GM19025 (cell line): ENCODE results near the gene SMIM45.

Source experiments
- ATAC-seq: cut with Tn5 transposase; IDR thresholded peaks from one replicate; pipeline ENCODE4 v1.9.1; 2021; ENCODE audit warnings: mild to moderate bottlenecking, low read depth, moderate library complexity; ENCODE audit not compliant: unreplicated experiment

The SMIM45 gene

DNA sequence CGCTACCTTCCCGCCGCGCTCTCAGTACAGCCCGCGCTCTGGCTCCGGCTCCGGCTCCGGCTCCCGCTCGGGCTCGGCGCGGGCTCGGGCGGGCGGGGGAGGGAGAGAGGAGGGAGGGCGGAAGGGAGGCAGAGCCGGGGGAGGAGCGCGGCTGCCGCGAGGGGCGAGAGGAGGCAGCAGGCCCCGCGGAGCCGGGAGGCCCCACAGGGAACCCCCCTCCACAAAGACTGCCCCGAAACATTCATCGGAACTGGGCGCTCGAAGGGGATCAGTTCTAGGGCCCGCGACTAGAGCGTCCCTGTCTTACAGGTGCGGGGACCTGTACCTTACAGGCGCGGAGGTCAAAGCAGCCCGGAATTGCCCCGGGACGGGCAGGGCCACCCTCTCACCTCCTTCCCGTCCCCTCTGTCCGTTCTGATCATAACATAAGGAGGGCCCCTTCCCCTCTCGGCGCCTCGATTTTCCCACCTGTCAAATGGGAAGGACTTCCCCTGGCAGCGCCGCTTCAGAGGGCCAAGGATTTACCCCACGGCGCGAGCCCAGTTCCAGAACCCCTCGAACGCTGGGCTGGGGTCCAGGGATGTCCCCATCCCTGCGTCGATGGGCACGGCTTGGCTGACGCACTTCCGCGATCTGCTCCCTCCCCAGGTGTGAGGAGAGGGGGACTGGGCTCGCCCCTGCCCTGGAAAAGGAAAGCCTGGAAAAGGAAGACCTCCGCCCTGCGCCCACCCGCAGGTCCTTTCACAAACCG, 36.7 kb upstream of the SMIM45 start, which contains the start of gene SHISA8:
Gene SHISA8, minus strand, starts transcription at position 40 of the 751 bp plus-strand sequence. CDS start 407 bp downstream, outside the sequence.
- ATAC-seq: no peak

DNA sequence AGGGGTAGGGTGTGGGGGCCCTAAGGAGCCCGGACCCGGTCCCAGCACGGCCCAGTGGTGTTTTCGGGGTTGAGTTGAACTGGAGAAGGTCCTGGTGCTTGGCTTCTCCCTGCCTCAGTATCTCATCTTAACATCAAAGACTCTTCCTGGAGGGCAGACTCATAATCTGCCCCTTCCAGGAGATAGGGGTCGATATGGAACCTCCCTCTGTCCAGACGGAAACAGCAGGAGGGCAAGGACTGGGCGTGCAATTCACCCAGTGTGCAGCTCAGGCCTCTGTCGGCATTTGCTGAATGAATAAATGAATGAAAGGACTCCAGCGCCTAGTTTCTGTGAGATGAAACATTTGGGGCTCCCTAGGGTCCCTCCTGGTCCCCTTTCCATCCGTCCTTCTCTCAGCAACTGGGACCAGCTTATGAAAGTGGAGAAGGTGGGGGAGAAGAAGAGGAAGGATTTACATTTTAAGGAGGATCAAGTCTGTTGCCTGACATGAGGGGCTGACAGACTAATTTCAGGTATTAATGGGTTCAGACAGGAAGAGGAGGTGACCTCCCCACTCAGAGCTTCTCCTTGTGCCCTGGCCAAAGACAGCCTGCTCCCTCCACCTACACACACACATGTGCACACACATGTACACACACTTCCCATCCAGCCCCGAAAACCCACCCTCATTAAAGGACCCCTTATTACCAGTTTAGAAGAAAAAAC, 36.0 kb upstream of the SMIM45 start:
- ATAC-seq: no peak

- no peak for ATAC-seq
These were observed 35.1 kb upstream of the SMIM45 start for GRCh38 chr22:41916745-41917358.

GRCh38 chr22:41917375-41917902, 34.5 kb upstream of the SMIM45 start:
- ATAC-seq: no peak

DNA sequence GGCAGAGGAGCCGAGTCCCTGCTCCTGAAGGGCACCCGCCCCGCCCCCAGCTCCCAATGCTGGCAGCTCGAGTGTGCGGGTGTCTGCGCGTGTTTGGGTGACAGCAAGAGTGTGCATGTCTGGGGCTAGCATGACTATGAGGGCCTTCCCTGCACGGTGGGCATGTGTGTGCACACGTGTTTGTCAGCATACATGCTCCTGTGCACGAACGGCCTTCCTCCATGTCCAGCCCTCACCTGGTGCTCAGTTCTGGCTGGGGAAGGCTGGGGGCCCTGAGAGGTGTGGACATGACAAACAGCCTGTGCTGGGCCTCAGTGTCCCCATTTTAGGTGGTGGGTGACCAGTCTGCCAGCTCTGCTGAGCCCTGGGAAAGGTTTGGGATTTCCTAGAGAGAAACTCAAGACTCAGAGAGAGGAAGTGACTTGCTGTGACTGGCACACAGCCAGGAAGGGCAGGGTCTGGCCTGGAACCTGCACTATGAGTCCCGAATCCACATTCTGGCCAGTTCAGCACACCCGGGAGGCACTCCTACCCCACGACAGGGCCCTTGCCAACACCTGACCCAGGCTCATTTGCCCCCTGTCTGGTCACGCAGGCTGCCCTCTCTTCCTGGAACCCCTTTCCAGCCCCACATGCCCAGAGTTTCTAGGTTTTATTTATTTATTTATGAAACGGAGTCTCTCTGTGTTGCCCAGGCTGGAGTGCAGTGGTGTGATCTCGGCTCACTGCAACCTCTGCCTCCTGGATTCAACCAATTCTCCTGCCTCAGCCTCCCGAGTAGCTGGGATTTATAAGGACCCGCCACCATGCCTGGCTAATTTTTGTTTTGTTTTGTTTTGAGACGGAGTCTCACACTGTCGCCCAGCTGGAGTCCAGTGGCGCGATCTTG, 33.8 kb upstream of the SMIM45 start:
- no peak for ATAC-seq

DNA sequence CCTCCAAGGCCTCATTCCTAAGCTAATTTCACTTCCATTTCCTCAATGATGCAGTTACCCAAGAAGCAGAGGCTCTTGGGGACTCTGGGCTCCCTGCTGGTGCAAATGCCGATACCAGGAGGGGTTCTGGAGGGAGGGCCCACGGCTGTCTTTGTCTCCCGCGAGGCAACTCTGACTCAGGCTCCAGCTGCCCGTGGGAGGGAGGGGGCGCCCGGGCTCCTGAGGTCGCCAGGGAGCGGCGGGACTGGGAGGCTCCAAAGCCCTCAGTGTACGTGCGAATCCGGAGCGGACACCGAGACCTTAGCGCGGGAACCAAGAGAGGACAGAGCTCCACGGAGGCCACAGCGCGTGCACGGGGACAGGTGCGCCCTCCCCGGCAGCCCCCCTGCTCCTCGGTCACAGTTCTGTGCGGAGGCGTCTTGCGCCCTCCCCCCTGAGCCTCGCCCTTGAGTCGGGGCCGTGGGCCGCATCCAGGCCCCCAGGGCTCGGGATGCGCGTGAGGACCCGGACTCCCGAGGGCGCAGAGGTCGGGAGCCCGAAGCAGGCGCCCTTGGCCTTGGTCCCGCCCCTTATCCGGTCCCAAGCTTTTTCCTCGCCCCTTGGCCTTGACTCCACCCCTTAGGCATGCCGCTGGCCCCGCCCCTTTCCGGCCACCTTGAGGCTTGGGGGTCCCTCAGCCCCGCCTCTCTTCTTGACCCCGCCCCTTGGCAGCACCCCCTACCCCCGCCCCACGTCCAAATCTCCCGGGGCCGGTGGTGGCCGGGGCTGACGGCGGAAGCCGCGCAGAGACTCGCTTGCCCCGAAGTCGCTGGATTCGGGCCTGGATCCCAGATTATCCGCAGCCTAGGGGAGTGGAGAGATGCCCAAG, 32.4 kb upstream of the SMIM45 start:
- ATAC-seq: peak; percentile 49

GRCh38 chr22:41920271-41920976, 31.5 kb upstream of the SMIM45 start:
- peak; percentile 22 for ATAC-seq

GRCh38 chr22:41922328-41922727, 29.6 kb upstream of the SMIM45 start:
- no peak for ATAC-seq

DNA sequence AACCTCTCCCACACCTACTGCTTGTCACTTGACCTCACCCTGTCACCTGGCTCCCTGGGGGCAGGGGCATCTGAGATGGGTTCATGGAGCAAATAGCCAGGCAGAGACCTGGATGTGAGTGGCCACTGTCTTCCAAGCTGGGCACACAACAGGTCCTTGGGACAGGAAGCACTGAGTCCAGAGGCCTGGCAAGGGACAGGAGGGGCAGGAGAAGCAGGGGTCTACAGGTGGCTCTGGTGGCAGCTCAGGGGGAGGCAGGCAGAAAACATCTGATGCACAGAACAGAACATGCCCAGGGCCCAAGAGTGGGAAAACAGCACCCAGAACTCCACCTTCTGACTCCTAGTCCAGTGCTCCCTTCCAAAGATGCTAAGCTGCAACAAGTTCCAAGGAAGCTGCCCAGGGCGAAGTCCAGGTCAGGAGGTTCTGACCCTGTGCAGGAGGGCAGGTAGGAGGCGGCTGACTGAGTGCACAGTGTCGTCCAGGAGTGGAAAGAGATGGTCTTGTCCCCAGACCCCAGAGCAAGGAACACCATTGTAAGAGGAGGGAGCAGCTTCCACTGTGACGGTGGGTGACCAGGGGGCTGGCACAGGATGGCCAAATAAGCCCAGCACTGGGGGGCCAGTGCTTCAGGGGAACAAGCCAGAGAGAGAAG, 28.9 kb upstream of the SMIM45 start:
- no peak for ATAC-seq

DNA sequence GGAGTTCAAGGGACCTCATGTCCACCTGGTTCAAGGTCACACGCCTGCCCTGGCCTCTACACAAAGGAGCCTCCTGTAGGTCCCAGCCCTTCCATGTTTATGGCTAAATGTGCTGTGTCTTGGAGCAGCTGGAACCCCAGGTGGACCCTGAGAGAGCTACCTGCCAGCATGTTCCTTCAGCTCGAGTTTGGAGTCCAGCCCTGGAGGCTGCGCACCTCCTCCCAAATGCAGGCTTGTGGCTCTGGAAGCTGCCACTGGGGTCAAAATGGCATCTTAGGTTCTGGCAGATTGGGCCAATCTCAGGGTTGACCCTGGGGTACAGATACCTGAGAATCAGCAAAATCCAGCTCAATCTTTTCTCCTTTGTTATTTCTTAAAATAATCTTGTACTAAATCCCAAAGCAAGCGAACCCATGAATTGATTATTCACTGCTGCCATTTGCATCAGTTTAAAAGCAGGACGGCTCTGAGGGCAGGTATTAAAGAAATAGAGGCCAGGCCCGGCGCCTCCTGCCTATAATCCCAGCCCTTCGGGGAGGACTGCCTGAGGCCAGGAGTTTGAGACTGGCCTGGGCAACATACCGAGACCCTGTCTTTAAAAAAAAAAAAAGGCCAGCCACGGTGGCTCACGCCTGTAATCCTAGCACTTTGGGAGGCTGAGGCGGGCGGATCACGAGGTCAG, 28.2 kb upstream of the SMIM45 start:
- no peak for ATAC-seq

DNA sequence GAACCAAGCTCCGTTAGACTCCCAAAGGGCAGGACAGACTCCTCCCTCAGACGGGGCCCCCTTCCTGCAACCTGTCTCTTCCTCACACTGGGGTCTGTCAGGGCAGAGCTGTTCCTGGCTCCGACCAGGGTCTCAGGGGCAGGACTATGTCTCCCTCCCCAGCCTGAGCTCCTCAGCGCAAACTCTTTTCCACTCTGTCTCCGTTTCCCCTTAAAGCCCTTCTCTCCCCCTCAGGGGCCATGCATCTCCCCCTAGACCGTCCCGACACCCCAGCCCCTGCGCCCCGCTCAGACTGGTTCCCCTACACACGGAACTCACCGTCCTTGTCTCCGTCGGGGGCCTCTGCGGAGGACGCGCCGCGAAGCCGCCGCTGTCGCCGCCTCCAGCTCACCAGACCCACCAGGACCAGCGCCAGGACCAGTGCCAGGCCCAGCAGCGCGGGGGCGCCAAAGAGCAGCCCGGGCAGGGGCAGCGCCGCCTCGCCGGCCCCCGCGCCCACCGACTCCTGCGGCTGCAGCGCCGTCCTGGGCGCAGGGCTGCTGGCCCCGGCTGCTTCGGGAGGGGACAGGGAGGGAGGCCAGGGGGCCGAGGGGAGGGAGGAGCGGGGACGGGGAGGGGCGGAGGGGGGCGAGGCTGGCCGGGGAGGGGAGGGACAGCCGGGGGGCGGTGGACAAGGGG, 26.0 kb upstream of the SMIM45 start:
- ATAC-seq: peak; percentile 31

DNA sequence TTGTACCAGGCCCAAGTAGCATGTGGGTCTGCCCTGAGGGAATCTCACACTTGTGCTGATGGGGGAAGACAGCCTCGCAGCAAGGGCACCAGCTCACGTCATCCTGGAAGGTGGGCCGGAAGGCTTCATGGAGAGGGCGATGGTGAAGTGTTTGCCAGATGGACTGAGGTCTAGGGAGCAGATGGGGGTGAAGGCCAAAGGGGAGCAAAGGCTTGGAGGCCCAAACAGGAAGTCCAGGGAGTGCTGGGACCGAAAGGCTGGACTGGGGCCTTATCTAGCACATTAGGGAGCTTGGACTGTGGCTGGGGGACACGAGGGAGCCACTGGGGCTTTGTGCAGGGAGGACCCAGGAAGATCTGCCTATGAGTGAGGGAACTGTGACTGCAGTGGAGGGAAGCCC, 24.1 kb upstream of the SMIM45 start:
- no peak for ATAC-seq

DNA sequence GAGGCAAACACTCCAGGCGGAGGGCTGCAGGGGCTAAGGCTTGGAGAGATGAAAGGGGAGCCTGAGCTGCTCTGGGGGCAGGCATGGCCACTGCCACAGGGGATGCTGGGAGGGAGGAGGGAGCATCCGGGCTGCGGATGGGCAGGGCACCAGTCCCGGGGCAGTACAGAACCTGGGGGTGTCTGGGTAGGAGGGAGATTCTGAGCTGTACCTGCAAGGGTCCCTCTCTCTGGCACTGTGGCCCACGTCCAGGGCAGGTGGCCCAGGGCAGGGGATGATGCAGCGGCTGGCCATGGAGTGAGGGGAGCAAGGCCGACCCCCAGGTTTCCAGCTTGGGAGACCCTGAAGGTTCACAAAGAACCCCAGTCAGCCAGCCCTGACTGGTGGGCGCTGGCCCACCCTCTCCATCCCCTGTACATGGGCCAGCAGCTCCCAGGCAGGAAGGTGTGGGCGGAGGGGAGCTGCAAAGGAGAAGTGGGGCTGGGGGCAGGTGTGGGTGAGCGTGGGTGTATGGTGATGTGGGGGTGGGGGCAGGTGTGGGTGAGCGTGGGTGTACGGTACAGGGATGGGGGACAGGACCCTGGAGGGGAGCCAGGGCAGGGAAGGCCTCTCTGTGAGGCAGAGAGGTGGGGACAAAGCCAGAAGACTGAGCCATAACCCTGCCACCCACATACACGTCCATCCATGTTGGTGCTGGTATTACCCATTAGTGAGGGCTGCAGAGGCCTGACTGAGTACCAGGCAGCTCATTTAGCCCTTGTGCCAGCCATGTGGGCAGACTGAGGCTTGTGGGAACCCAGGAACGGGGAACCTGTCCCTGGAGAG, 23.1 kb upstream of the SMIM45 start:
- ATAC-seq: no peak

- no peak for ATAC-seq
These were observed 22.5 kb upstream of the SMIM45 start for GRCh38 chr22:41929418-41929810.

- no peak for ATAC-seq
These were observed 20.2 kb upstream of the SMIM45 start for GRCh38 chr22:41931701-41932269.

DNA sequence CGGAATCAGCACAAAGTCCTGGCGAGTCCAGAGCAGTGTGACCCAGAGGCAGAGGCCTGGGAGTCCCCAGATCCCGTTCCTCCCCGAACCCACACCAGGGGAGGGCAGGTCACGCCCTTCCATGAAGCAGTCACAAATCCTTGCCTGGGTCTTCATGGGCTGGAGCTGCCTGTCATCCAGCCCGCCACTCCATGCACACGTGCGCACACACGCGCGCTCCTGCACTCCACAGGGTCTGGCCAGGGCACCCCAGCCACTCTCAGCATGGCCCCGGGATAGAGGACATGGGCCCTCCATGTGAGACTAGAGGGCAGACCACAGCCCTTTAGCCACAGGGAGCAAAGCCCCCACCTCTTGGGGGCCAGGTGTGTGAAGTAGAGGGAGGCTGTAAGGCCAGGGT, 19.6 kb upstream of the SMIM45 start:
- no peak for ATAC-seq
